Upper lobe of right lung (tissue), 1 donor: ENCODE results near the gene WLS. TPM values are rescaled to one million over a fixed set of nuclear protein-coding genes. Genes with fewer than 3 reads are reported as not detected.

ENCODE experiments used
- ATAC-seq: fragments of 200-7000 bp; cut with Tn5 transposase; one replicate; pipeline ENCODE4 v1.9.1; 2020; ENCODE audit warnings: mild to moderate bottlenecking, moderate library complexity
- DNase-seq: peaks from one replicate; pipeline ENCODE4 v3.0.0-alpha.2; 2020
- H3K27ac ChIP-seq: fragments of 200-600 bp; one replicate; pipeline ENCODE4 v1.8.0; 2022
- H3K27me3 ChIP-seq: fragments of 200-600 bp; one replicate; pipeline ENCODE4 v1.8.0; 2022; ENCODE audit warnings: mild to moderate bottlenecking
- H3K36me3 ChIP-seq: fragments of 200-600 bp; one replicate; pipeline ENCODE4 v1.8.0; 2022
- H3K4me1 ChIP-seq: fragments of 200-600 bp; one replicate; pipeline ENCODE4 v1.8.0; 2022
- H3K4me3 ChIP-seq: fragments of 200-600 bp; one replicate; pipeline ENCODE4 v1.8.0; 2022; ENCODE audit warnings: mild to moderate bottlenecking
- H3K9me3 ChIP-seq: fragments of 200-600 bp; one replicate; pipeline ENCODE4 v1.8.0; 2022
- CTCF ChIP-seq: fragments of 200-600 bp; IDR thresholded peaks from one replicate; pipeline ENCODE4 v1.8.0; 2022; ENCODE audit warnings: antibody characterized with exemption
- intact Hi-C: fragments of 100-400 bp; cut with DNase I; formaldehyde crosslinking; loops from one replicate; pipeline ENCODE4 v1.11.0; 2022
- total RNA-seq: library from RNA; stranded (reverse); fragmentation: NEBNext Ultra II Directional; extraction: Animal tissue kit (Norgen Biotek cat#: 25700); gene quantifications from one replicate; pipeline ENCODE4 v1.2.1, GENCODE V29; 2021
- donor health status: DM: no; HTN: yes; CAD: no; lungs with severe emphysema.

Gene WLS
- total RNA-seq, 1 donor from 2014 or later = 89.8 TPM

DNA sequence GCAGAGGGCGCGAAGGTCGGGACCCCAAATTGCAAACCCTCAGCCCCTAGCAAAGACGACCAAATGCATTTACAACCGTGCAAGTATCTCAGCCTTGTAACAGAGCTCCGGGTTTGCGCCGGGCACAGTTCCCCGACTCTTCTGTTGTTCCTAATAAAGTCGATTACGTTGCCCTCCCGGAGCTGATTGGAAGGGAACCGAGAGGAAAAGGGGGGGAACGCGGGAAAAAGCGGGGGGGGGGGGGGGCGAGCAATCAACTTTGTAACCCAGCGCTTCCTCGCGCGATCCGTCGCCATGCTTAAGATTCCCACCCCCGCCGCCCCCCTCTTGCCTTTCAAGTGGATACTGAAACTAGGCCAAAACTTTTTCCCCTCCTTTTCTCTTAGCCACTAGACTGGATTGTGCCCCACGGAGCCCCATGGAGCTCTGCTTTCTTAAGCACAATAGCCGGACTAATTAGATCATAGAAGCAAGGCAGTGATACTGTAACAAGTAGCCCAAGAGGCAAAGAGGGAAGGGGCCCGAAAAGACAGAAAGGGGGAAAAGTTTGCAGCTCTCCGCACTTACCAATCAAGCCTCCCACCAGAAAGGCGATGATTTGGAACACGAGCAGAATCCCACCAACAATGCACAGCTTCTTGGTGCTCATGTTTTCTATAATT lies 565 bp downstream of the WLS start:
- intact Hi-C loops = no loop called here
- Histone ChIP-seq H3K4me1 (no peaks in the 10 kb centered on the region), H3K36me3 (no peaks in the 10 kb centered on the region), H3K27me3 (no peaks in the 10 kb centered on the region), H3K27ac (peak overlapping the region; percentile 77), H3K4me3 (peak overlapping the region; percentile 77), H3K9me3 (no peaks in the 10 kb centered on the region)
- ATAC-seq (peak; percentile 65), DNase-seq (peak; percentile 81)
- TF ChIP-seq CTCF = no peak

DNA sequence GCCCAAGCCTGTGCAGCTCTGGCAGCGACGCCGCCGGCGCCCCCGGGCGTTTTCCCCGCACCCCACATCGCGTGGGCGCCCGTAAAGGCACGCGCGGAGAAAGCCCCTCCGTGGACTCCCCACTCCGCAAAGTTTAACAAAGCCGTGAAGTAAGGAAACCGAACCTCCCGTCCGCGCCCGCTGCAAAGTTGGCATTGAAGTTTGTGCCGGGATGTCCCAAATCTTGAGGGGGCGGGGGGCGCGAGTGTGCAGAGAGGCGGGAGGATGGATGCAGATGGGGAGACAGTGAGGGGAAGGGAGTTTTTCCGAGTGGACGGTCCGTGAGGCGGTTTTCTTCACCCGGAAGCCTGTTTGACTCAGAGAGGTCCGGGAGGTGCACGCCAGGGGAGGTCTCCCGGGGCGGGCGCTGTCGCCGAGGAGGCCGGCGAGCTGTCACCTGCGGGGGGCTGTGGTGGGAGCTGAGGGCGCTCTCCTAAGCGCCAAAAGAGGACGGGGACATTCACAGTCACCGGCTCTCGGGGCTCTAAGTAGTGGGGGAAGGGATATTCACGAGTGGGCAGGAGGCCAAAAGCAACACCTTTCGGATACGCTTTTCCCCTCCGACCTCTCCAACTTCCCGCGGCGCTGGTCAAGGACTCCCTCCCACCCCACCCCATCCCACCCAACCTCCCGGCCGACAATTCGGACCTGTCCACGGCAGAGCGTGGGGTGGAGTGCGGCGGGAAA lies 1.3 kb downstream of the WLS start:
- peak overlapping the region; percentile 77 for H3K27ac ChIP-seq
- ATAC-seq = peak; percentile 42
- intact Hi-C loops = no loop called here

DNA sequence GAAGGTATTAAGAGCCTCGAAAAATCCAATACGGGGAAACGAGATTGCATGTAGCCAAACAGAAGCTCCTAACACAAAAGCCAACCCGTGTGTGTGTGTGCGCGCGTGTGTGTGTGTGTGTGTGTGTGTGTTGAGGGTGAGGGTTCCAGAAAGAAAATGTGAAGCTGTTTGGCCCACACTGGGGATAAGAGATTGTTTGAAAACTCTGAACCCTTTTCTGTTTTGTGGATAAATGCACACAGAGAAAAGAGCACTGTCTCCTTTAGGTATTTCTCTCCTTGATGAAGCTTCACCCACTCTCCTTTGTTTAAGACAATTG lies 1.9 kb downstream of the WLS start:
- Histone ChIP-seq H3K27me3 (no peaks in the 10 kb centered on the region), H3K9me3 (no peaks in the 10 kb centered on the region), H3K27ac (peak overlapping the region; percentile 77), H3K36me3 (no peaks in the 10 kb centered on the region), H3K4me1 (no peaks in the 10 kb centered on the region), H3K4me3 (peak overlapping the region; percentile 77)
- DNase-seq (no peak), ATAC-seq (no peak)
- intact Hi-C loops = no loop called here
- TF ChIP-seq CTCF = no peak

More for the DNA sequence above, 1.3 kb downstream of the WLS start:
- H3K27me3 ChIP-seq = no peaks in the 10 kb centered on the region
- no peaks in the 10 kb centered on the region for H3K9me3 ChIP-seq
- H3K36me3 ChIP-seq = no peaks in the 10 kb centered on the region
- no peak for TF ChIP-seq CTCF
- H3K4me1 ChIP-seq = no peaks in the 10 kb centered on the region
- peak overlapping the region; percentile 77 for H3K4me3 ChIP-seq
- DNase-seq = peak; percentile 69

- Histone ChIP-seq H3K36me3 (no peaks in the 10 kb centered on the region), H3K27me3 (no peaks in the 10 kb centered on the region), H3K4me3 (peak overlapping the region; percentile 77), H3K9me3 (no peaks in the 10 kb centered on the region), H3K4me1 (no peaks in the 10 kb centered on the region), H3K27ac (peak overlapping the region; percentile 77)
- DNase-seq = no peak
- no peak for ATAC-seq
- intact Hi-C loops = no loop called here
- no peak for TF ChIP-seq CTCF
These were observed 2.5 kb downstream of the WLS start for GRCh38 chr1:68229650-68230483.

DNA sequence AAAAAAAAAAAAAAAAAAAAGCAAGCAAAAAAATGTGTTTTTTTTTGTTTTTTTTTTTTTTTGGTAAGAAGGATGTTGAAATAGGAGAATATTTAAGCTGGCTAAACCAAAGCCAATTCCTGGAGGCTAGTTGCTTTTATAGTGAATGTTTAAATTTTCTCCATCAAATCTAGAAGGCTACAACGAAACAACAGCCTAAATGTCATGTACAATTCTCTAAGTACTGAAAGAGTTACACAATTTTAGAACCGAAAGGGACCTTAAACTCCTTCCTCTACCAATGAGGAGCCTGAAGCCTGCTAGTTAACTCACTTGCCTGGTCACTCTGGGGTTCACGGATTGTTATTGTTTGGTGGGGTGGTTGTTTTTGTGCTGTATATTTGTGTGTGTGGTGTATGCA lies 3.5 kb downstream of the WLS start:
- no peaks in the 10 kb centered on the region for H3K9me3 ChIP-seq
- H3K27me3 ChIP-seq = no peaks in the 10 kb centered on the region
- TF ChIP-seq CTCF = no peak
- DNase-seq (no peak), ATAC-seq (no peak)
- H3K36me3 ChIP-seq = no peaks in the 10 kb centered on the region
- peak overlapping the region; percentile 2 for H3K4me3 ChIP-seq
- no peaks in the 10 kb centered on the region for H3K4me1 ChIP-seq
- intact Hi-C loops = no loop called here
- peak overlapping the region; percentile 17 for H3K27ac ChIP-seq
